CD4-positive, alpha-beta T cell treated with Interleukin-4 for 1 hour (primary cell): ENCODE measurements around the gene RAB31.

ENCODE experiments used
- DNase-seq, 2 donors: peaks; one replicate each; pipeline ENCODE4 v3.0.0-alpha.2; 2020 to 2022

Gene RAB31

DNA sequence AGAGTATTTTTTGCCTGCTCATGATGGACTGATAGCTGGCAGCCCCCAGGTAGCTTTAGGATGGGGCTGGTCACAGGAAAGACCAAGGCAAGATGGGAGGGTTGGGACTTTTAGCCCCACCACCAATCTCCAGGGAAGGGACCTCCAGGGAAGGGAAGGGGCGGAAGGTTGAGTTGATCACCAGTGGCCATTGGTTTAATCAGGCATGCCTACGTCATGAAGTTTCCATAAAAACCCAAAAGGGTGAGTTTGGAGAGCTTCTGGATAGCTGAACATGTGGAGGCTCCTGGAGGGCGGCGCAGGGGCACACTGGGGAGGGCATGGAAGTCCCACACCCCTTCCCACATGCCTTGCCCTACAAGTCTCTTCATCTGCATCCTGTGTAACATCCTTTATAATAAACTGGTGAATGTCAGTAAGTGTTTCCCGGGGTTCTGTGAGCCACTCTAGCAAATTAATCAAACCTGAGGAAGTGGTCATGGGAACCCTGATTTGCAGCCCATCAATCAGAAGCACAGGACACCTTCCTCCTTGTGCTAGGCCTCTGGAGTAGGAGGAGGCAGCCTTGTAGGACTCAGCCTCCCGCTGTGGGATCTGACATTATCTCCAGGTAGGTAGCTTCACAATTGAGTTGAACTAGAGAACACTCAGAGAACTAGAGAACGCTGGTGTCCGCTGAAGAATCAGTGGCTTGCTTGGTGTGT is 30.3 kb downstream of the RAB31 start:
- no peak for DNase-seq

DNA sequence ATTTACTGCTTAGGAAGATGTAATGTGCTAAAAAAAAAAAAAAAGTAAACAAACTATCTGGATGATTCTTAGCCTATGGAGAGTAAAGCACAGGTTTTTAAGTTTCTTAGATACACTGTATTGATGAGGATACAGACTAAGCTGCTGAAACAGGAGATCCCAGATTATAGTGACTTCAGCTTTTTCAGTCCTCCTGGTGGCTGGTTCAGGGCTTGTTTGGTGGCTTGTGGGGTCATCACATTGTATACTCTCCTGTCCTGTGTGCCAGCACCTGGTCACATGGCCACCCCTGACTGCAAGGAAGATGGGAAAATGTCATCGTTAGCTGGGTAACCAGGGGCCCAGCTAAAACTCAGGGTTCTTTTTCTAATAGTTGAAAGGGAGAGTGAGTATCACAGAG is 31.4 kb downstream of the RAB31 start:
- DNase-seq: no peak

GRCh38 chr18:9740071-9740470 is 32.0 kb downstream of the RAB31 start:
- DNase-seq: no peak

- DNase-seq: no peak
Measured at GRCh38 chr18:9741406-9741792, 33.3 kb downstream of the RAB31 start.

DNA sequence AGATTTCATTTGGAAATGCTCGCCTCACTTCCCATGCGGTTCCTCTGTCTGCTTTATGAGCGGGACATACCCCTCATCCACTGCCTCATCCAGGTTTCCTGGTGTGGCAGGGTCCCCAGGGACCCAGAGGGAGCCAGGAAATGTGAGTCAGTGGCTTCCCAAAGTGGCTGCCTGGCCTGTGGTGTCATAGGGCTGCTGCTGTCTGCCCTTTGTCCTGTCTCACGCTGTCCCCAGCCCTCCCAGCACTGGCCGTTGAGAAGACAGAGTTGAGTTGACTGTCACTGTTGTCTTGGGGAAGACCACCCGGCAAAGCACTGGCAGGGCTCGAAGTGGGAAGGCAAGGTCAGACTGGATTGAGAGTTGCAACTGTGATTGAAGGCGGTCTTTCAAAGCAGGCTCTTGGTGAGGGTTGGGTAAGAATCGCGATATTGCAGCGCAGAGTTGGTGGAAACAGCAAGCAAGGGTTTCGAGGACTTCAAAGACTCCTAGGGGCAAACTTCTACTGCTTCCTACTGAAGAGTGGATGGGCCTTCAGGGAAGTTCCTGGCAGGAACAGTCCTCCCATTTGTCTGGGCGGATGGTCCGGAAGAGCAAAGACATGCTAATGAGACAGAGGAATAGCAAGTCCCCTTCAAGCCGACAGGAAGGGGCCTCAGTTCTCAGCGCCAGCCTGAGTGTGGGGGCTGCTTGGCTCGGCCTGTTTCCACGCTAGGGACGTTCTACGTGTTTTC is 33.9 kb downstream of the RAB31 start:
- no peak for DNase-seq

DNA sequence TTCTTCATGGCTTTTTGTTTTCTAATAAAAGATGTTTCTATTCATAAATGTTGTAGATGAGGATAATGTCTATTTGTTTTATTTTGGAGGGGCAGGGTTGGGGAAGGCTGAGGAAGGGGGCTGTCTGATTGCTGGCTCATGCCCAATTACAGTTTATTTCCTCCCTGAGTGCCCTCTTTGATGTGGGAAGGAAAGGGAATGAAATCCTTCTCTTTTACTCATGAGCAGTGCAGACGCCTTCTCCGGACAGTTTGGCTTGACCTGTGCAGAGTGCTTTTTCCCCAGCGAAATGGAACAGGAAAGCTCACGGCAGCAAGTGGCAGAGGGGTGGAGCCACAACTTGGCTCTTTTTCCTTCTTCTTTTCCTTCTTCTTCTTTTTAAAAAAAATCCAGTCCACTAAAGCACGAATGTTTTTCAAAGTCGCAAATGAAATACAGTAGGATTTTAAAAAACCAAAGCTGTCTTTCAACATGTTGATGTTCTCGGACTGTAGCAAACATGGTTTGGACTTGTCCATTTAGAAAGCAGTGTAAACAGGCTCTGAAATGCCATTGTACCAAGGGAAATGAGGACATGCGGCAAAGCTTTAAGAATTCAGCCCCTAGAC is 34.5 kb downstream of the RAB31 start:
- no peak for DNase-seq

GRCh38 chr18:9743200-9744016 is 35.3 kb downstream of the RAB31 start:
- DNase-seq: peak in 1 of 2 donors; percentile 59

DNA sequence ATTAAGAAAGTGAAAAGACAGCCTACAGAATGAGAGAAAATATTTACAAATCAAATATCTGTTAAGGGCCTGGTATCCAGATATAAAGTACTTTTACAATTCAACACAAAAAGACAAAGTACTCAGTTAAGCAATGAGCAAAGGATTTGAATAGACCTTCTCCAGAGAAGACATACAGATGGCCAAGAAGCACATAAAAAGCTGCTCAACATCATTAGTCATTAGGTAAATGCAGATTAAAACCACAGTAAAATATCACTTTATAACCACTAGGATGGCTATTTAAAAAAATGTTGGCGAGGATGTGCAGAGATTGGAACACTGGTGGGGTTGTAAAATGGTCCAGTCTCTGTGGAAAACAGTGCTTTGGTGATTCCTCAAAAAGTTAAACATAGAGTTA is 38.9 kb downstream of the RAB31 start:
- no peak for DNase-seq

DNA sequence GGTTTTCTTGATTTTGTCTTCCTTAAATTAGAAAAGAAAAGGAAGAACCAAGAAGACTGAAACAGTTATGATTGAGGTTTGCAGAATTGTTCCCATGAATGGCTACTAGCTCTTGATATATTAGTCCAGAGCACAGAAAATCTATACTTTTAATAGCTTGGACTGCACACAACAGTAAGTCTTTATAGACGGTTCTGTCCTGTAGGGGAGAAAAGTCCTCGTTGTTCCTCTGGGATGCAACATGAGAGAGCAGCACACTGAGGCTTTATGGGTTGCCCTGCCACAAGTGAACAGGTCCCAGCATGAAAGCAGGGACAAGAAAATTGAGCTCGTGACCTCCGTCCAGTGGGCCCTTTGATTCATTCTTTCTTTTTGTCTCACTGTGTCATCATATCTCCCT is 41.5 kb downstream of the RAB31 start:
- DNase-seq: no peak

DNA sequence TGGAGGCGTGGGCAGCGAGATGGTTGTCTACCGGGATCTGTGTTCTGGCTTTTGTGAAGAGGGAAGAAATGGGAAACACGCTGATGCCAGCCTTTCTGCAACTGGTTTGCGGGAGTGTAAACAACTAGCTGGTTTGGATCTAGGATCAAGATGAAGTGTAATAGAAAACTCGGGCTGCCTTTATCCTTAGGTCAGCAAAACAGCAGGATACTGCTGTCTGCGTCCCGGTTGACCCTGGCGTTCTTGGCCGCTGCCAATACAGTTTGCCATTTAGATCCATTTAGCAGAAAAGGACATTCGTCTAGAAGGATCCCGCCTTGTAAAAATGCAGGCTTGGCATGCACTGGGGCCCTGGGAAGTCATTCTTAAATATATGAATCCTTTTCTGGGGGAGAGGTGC is 42.0 kb downstream of the RAB31 start:
- no peak for DNase-seq

- DNase-seq: no peak
Measured at GRCh38 chr18:9750606-9751304, 42.7 kb downstream of the RAB31 start.

DNA sequence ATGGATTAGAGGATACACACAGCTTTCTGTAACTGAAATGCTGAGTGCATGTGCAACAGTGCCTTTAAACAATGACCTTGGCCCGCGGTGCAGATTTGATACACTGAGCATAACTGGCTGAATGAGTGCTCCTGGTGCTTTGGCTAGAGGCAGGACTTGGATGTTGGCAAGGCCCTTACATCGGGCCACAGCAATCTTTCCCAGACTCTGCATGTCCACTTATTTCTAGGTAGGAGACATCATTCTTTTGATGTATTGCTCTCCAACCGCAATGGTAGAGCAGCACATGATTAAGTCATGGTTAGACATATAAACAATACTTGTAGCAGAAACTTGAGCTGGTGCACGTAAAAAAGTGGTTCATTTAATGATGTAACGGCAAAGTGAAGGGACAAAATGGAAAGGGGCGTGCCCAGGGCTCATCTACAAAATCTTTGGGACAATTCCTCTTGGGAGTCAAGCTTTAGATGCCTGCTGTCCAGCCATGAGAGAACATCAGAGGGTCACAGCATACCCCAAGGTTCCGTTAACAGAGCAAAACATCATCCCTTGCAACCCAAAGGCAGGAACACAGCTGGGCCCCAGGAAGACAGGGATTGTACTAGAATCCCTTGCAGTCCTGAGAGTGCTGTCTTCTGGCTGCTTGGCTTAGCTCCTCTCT is 43.4 kb downstream of the RAB31 start:
- no peak for DNase-seq

DNA sequence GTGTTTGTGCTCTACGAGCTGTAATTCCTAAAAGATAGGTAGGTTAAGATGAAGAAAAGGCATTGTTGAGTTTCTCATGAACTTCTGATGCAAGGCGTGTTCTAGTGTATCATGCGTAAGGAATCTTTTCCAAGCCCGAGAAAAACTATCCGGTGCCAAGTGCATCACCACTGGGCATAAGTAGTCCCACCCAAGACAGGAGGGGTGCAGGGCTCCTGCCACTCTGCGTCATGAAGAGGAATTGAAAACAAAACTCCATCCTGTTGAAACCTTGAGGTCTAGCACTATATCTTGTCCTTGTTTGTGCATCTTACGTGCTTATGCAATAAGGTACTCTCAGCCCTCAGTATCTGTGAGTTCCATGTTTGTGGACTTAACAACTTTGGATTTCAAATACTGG is 45.7 kb downstream of the RAB31 start:
- peak in 1 of 2 donors; percentile 44 for DNase-seq

DNA sequence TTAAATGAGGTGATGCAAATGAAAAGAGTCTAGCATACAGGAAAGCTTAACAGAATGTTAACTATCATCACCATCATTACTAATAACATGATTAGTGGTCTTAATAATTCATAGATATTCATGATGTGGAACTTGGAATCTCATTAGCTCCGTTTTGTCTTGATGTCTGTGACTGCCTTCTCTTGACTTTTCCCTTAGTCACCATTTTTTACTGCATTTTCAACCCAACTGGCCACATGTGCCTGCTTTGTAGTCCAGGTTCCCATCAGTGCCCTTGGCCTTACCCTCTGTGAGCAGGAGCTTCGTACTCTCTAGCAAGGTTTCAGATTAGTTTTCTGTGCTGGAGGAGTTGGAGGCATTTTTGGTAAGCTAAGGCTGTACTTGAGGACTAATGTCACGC is 47.0 kb downstream of the RAB31 start:
- no peak for DNase-seq

DNA sequence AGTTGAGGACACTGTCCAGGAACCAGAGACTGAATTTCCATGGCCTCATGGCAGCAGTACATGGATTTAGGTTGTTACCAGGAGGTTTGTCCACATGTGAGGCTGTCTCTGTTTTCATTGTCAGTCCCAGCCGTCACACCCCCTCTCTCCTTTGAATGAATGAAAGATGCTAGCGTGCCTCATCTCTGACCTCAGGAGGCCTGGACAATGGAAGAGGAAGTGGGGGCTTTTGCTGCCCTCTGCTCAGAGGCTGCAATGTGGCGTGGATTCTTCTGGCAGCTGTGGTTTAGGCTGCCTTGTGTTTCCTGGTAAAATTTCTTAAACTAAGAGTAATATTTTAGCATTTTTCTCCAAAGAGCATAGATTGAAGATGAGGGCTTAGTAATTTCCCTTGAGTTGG is 47.5 kb downstream of the RAB31 start:
- DNase-seq: peak in 1 of 2 donors; percentile 40

GRCh38 chr18:9756271-9756932 is 48.3 kb downstream of the RAB31 start:
- no peak for DNase-seq

- no peak for DNase-seq
Measured at GRCh38 chr18:9756933-9757470, 48.9 kb downstream of the RAB31 start.

DNA sequence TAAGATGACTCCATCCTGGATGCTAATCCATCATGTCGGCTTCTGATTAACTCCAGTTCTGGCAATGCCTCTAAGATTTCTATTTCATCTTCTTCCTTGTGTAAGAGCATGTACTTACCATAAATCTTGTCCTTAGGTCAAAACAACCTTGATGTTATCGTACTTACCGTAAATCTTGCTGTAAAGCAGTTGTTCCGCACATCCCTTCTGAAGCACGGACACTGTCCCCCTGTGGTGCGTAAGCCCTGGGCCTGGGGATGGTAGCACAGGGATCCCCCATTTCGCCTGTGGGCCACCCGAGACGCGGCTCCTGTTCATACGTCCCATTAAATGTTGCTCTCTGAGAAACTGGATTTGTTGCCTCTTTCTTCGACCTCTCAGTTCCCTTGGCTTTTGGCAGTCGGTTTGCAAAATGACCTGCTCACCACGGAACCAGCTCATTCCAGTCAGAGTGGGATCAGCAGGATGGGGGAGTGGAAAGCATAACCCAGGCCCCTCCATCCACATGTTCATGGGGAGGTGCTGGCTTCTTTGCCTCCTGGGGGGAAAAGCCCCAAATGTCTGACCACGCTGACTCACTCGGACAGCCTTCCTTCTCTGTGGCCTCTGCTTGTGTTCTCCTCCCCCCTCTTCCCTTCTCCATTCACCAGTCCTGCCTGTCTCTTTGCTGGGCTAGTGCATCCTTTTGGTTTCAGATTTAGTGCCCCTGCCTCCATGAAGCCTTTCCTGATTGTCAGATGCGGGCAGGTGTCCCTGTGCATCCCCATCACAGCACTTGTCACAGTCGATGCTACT is 49.9 kb downstream of the RAB31 start:
- DNase-seq: no peak

GRCh38 chr18:9758624-9759075 is 50.5 kb downstream of the RAB31 start:
- DNase-seq: no peak

GRCh38 chr18:9760641-9761040 is 52.5 kb downstream of the RAB31 start:
- DNase-seq: no peak
